ENCODE data around the gene CD6.

DNA sequence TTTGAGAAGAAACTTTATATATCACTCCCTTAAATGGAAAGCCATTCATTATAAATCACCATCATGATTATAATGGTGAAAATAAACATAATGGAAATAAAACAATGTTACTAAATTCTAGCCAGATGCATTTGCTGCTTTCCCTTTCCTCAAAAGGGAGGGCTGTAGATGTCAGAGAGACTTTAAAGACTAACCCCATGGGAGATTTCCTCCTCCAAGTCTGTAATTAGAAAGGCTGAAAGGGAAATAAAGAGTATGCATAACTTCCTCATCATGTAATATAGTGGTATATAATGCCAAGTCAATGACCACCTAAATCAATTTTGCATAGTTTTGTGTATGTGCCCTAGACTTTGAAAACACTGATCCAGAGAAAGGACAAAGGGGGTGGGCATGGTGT is 6.4 kb downstream of the CD6 start:
- TF ChIP-seq, protein P1, sequence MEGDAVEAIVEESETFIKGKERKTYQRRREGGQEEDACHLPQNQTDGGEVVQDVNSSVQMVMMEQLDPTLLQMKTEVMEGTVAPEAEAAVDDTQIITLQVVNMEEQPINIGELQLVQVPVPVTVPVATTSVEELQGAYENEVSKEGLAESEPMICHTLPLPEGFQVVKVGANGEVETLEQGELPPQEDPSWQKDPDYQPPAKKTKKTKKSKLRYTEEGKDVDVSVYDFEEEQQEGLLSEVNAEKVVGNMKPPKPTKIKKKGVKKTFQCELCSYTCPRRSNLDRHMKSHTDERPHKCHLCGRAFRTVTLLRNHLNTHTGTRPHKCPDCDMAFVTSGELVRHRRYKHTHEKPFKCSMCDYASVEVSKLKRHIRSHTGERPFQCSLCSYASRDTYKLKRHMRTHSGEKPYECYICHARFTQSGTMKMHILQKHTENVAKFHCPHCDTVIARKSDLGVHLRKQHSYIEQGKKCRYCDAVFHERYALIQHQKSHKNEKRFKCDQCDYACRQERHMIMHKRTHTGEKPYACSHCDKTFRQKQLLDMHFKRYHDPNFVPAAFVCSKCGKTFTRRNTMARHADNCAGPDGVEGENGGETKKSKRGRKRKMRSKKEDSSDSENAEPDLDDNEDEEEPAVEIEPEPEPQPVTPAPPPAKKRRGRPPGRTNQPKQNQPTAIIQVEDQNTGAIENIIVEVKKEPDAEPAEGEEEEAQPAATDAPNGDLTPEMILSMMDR (IDR thresholded peaks at IDR 0.05), result no peak
- no peak for TF ChIP-seq POLR2A (IDR thresholded peaks at IDR 0.05)

Data from heart left ventricle (tissue), 13 donors.